Caco-2 (cell line): ENCODE measurements around the gene CCDC170. TPM values are rescaled to one million over a fixed set of nuclear protein-coding genes. Genes with fewer than 3 reads are reported as not detected.

ENCODE experiments used
- BruUV-seq: library from RNA; stranded (reverse); fragments of 400-500 nt; replicated peaks from 2 replicates; lab custom pipeline; 2021; lab: Mats Ljungman, UMichigan
- CTCF ChIA-PET: fragments of 300-600 bp; sonication (Branson Sonifier 250); formaldehyde crosslinking; loops from one replicate; lab custom pipeline; 2022; ENCODE audit warnings: antibody characterized with exemption; lab: Charles Lee
- POLR2A ChIA-PET: fragments of 300-600 bp; sonication (Branson Sonifier 250); formaldehyde crosslinking; loops from one replicate; lab custom pipeline; 2022; ENCODE audit warnings: antibody characterized with exemption; lab: Charles Lee
- DNase-seq, 2 experiments: peaks; one replicate each; pipeline versions ENCODE4 v3.0.0 to v3.0.0-alpha.2; 2020 to 2022
- H3K27me3 ChIP-seq: replicated peaks from 2 replicates; pipeline ENCODE4 v1.6.0; 2011; ENCODE audit warnings: low read length; ENCODE audit not compliant: control insufficient read depth, insufficient read depth
- H3K36me3 ChIP-seq: 2 replicates; pipeline ENCODE4 v1.5.1; 2011; ENCODE audit warnings: low read length; ENCODE audit not compliant: control insufficient read depth, insufficient read depth
- H3K4me1 ChIP-seq: fragments of 250-450 bp; sonication (Bioruptor Pico); 2 replicates; pipeline ENCODE4 v1.5.1; 2020; ENCODE audit warnings: mild to moderate bottlenecking
- H3K4me3 ChIP-seq: 2 replicates; pipeline ENCODE4 v1.5.1; 2011; ENCODE audit warnings: low read depth, mild to moderate bottlenecking, control low read depth, low read length
- H3K9me3 ChIP-seq: fragments of 250-450 bp; sonication (Bioruptor Pico); 2 replicates; pipeline ENCODE4 v1.5.1; 2020; ENCODE audit warnings: mild to moderate bottlenecking, moderate library complexity
- H3K27ac Mint-ChIP-seq: one replicate; pipeline ENCODE4 v1.8.0; 2022; ENCODE audit warnings: mixed read lengths; ENCODE audit not compliant: unreplicated experiment
- H3K27me3 Mint-ChIP-seq: one replicate; pipeline ENCODE4 v1.8.0; 2022; ENCODE audit warnings: mixed read lengths; ENCODE audit not compliant: insufficient read depth, unreplicated experiment
- H3K36me3 Mint-ChIP-seq: one replicate; pipeline ENCODE4 v1.8.0; 2022; ENCODE audit warnings: mild to moderate bottlenecking, mixed read lengths; ENCODE audit not compliant: insufficient read depth, unreplicated experiment
- H3K4me1 Mint-ChIP-seq: one replicate; pipeline ENCODE4 v1.8.0; 2022; ENCODE audit warnings: low read depth, mixed read lengths; ENCODE audit not compliant: unreplicated experiment
- H3K4me3 Mint-ChIP-seq: one replicate; pipeline ENCODE4 v1.8.0; 2022; ENCODE audit warnings: mild to moderate bottlenecking, moderate library complexity, mixed read lengths; ENCODE audit not compliant: unreplicated experiment
- H3K9me3 Mint-ChIP-seq: one replicate; pipeline ENCODE4 v1.8.0; 2022; ENCODE audit warnings: mixed read lengths; ENCODE audit not compliant: unreplicated experiment
- intact Hi-C: fragments of 100-400 bp; cut with micrococcal nuclease; formaldehyde crosslinking; loops from one replicate; pipeline ENCODE4 v1.10.0; 2022; ENCODE audit not compliant: unreplicated experiment
- total RNA-seq: library from RNA; stranded (reverse); gene quantifications from 2 replicates; pipeline ENCODE4 v1.2.3, GENCODE V29; 2022
- TF ChIP-seq, protein P1 (sequence below), 2 experiments: fragments of 200-600 bp in 1 of 2; IDR thresholded peaks; 1 replicate in 1 of 2; 2 replicates in 1 of 2; pipeline versions ENCODE4 v1.5.1 to v1.8.0; 2011 to 2022; ENCODE audit warnings: antibody characterized with exemption in 1 of 2, control low read depth in 1 of 2, inconsistent platforms in 1 of 2, low read depth in 1 of 2, low read length in 1 of 2, mild to moderate bottlenecking in 1 of 2, moderate library complexity in 1 of 2; ENCODE audit not compliant: insufficient read depth in 1 of 2, severe bottlenecking in 1 of 2, unreplicated experiment in 1 of 2

The CCDC170 gene
- total RNA-seq, 1 experiment from 2014 or later: 6.8 TPM

DNA sequence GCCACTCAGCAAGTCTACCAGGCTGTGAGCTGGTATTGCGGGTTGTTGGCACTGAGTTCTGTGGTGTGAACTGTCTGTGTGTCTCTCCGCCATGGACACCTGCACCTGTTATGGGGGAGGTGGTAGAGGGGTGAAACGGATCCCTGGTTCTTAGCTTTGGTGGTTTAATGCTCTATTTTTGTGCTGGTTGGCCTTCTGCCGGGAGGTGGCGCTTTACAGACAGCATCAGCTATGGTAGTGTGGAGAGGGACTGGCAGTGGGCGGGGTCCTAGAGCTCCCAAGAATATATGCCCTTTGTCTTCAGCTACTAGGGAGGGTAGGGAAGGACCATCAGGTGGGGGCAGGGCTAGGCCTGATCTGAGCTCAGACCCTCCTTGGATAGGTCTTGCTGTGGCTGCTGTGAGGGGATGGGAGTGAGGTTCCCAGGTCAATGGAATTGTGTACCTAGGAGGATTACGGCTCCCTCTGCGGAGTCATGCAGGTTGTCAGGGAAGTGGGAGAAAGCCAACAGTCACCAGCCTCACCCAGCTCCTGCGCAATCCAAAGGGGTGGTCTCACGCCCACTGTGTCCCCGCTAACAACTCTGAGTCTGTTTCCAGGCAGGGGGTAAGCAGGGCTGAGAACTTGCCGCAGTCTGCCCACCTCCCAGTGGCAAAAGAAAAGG lies 154.3 kb downstream of the CCDC170 start:
- H3K27me3 Mint-ChIP-seq: no peaks in the 10 kb centered on the region
- no TSS peak for BruUV-seq

DNA sequence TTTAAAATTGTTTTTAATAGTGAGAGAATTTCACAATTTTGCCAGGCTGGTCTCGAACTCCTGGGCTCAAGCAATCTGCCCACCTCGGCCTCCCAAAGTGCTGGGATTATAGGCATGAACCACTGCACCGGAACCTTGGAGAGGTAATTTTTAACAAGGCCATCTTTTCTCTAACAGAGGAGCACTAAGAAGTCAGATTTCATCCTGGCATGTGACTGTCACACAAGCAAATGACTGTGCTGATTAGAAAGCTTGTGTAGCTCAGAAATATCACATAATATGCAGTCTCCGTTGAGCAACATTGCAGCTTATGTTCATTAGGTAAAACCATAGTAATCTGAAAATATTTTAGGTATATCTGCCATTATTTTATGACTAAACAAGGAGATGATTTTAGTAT lies 156.0 kb downstream of the CCDC170 start:
- no peak for DNase-seq
- no peak overlapping the region for H3K4me3 ChIP-seq
- Mint-ChIP-seq H3K27me3 (no peaks in the 10 kb centered on the region), H3K9me3 (peaks cover 38% of the 10 kb centered on the region), H3K4me3 (no peak overlapping the region), H3K4me1 (peaks cover 14% of the 10 kb centered on the region), H3K36me3 (no peaks in the 10 kb centered on the region), H3K27ac (no peak overlapping the region)
- CTCF ChIA-PET: no interaction called here
- H3K36me3 ChIP-seq: no peaks in the 10 kb centered on the region
- no peaks in the 10 kb centered on the region for H3K27me3 ChIP-seq
- BruUV-seq: no TSS peak
- no peaks in the 10 kb centered on the region for H3K4me1 ChIP-seq
- H3K9me3 ChIP-seq: no peaks in the 10 kb centered on the region
- POLR2A ChIA-PET: no interaction called here
- intact Hi-C loops: no loop called here
- TF ChIP-seq, protein P1, sequence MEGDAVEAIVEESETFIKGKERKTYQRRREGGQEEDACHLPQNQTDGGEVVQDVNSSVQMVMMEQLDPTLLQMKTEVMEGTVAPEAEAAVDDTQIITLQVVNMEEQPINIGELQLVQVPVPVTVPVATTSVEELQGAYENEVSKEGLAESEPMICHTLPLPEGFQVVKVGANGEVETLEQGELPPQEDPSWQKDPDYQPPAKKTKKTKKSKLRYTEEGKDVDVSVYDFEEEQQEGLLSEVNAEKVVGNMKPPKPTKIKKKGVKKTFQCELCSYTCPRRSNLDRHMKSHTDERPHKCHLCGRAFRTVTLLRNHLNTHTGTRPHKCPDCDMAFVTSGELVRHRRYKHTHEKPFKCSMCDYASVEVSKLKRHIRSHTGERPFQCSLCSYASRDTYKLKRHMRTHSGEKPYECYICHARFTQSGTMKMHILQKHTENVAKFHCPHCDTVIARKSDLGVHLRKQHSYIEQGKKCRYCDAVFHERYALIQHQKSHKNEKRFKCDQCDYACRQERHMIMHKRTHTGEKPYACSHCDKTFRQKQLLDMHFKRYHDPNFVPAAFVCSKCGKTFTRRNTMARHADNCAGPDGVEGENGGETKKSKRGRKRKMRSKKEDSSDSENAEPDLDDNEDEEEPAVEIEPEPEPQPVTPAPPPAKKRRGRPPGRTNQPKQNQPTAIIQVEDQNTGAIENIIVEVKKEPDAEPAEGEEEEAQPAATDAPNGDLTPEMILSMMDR (IDR thresholded peaks at IDR 0.05; ENCODE audit: insufficient read depth in 1 of 2, low read depth in 1 of 2, low read length in 1 of 2, severe bottlenecking in 1 of 2, unreplicated experiment in 1 of 2): no peak

More for the DNA sequence above, 154.3 kb downstream of the CCDC170 start:
- TF ChIP-seq, protein P1 (IDR thresholded peaks at IDR 0.05; ENCODE audit: insufficient read depth in 1 of 2, low read depth in 1 of 2, low read length in 1 of 2, severe bottlenecking in 1 of 2, unreplicated experiment in 1 of 2): no peak
- H3K4me3 Mint-ChIP-seq: no peak overlapping the region
- Histone ChIP-seq H3K4me3 (no peak overlapping the region), H3K9me3 (no peaks in the 10 kb centered on the region), H3K27me3 (no peaks in the 10 kb centered on the region), H3K36me3 (no peaks in the 10 kb centered on the region), H3K4me1 (no peaks in the 10 kb centered on the region)
- H3K36me3 Mint-ChIP-seq: no peaks in the 10 kb centered on the region
- ChIA-PET POLR2A (no interaction called here), CTCF (no interaction called here)
- H3K9me3 Mint-ChIP-seq: peaks cover 33% of the 10 kb centered on the region
- H3K27ac Mint-ChIP-seq: no peak overlapping the region
- DNase-seq: peak; percentile 5 to 39
- intact Hi-C loops: no loop called here
- H3K4me1 Mint-ChIP-seq: peaks cover 14% of the 10 kb centered on the region

DNA sequence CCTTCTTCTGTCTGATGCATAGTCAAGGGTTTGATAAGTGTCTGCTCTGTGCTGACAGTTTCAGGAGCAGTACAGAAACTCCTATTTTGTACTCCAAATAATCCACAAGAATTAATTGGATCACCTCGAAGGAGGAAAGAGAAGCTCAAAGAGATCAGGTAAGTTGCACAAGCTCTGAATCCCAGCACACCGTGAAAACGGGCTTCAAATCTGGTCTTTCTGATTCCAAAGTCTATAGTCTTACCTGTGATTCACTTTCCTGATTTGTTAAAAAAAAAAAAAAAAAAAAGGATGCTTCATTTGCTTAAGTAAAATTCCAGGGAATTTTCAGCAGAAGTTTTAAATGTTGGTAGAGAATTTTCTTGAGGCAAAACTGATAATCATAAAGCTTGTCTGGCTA lies 157.8 kb downstream of the CCDC170 start:
- no peak overlapping the region for H3K4me3 ChIP-seq
- POLR2A ChIA-PET: interaction anchor here (0.9 kb wide), 1 partner anchor 17 kb away, joined by 7 read pairs; no protein-coding TSS in a partner anchor
- H3K27me3 ChIP-seq: no peaks in the 10 kb centered on the region
- Mint-ChIP-seq H3K27me3 (no peaks in the 10 kb centered on the region), H3K27ac (no peak overlapping the region), H3K9me3 (peaks cover 28% of the 10 kb centered on the region), H3K36me3 (no peaks in the 10 kb centered on the region), H3K4me3 (no peak overlapping the region), H3K4me1 (peaks cover 14% of the 10 kb centered on the region)
- BruUV-seq: no TSS peak
- DNase-seq: no peak
- TF ChIP-seq, protein P1 (IDR thresholded peaks at IDR 0.05; ENCODE audit: insufficient read depth in 1 of 2, low read depth in 1 of 2, low read length in 1 of 2, severe bottlenecking in 1 of 2, unreplicated experiment in 1 of 2): no peak
- H3K4me1 ChIP-seq: no peaks in the 10 kb centered on the region
- intact Hi-C loops: no loop called here
- peaks cover 11% of the 10 kb centered on the region; the same call in 1 of the 2 replicates for H3K9me3 ChIP-seq
- H3K36me3 ChIP-seq: no peaks in the 10 kb centered on the region
- CTCF ChIA-PET: no interaction called here
